GM08714 (cell line): Measurements from ENCODE around the gene SNX32.
"Not testable (repeated sequence)": the region's sequence is repeated elsewhere in the genome, so short reads cannot be mapped to it uniquely, and the experiment has no call there.

ENCODE experiments used
- H3K4me3 ChIP-seq: fragments of 200-500 bp; sonication (Bioruptor generic); 2 replicates; pipeline ENCODE4 v1.5.1; 2014; ENCODE audit warnings: mild to moderate bottlenecking, low read length, inconsistent platforms
- ZNF274 ChIP-seq: IDR thresholded peaks from 2 replicates; pipeline ENCODE4 v1.6.1; 2012; ENCODE audit warnings: mild to moderate bottlenecking, low read depth, low read length

SNX32 gene

GRCh38 chr11:65842144-65842543 is 8.4 kb downstream of the SNX32 start:
- no peak overlapping the region for H3K4me3 ChIP-seq
- TF ChIP-seq ZNF274 = no peak

- H3K4me3 ChIP-seq = no peak overlapping the region
- TF ChIP-seq ZNF274 = no peak
Measured at GRCh38 chr11:65843811-65844210, 10.0 kb downstream of the SNX32 start.

- no peak for TF ChIP-seq ZNF274
- no peak overlapping the region for H3K4me3 ChIP-seq
Measured at GRCh38 chr11:65844231-65844872, 10.6 kb downstream of the SNX32 start.

GRCh38 chr11:65847746-65848145 is 14.0 kb downstream of the SNX32 start:
- no peak for TF ChIP-seq ZNF274
- H3K4me3 ChIP-seq = no peak overlapping the region

- H3K4me3 ChIP-seq = not testable (repeated sequence)
Measured at GRCh38 chr11:65848693-65849092, 14.9 kb downstream of the SNX32 start.

DNA sequence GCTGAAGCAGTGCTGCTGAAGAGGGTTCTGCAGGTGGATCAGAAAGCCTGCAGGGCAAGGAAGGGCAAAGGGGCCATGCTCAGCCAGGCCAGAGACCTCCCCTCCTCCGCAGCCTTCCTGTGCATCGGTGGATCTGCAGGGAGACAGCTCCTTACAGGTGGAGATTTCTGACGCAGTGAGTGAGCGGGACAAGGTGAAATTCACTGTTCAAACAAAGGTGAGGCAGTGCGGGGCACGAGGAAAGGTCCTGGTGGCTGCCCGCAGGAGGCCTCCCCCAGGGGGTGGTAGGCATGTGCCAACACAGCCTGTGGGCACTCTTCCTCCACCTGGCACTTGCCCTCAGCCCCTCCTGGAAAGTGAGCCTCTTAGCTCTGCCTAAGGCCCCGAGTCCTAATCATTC is 15.6 kb downstream of the SNX32 start:
- TF ChIP-seq ZNF274 = no peak
- no peak overlapping the region for H3K4me3 ChIP-seq

DNA sequence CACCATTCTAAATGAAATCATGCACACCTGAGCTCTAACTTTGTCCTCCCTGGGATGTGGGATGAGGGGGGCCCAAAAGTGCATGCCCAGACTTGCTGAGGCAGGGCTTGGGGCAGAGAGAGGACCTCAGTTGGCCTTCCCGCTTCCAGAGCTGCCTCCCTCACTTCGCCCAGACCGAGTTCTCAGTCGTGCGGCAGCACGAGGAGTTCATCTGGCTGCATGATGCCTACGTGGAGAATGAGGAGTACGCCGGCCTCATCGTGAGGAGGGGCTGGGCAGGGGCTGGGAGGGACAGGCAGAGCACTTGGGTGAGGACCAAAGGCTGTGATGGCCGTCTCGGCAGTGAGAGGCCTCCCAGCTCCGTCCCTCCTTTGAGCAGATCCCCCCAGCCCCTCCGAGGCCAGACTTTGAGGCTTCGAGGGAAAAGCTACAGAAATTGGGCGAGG is 16.0 kb downstream of the SNX32 start:
- TF ChIP-seq ZNF274 = no peak
- no peak overlapping the region for H3K4me3 ChIP-seq

DNA sequence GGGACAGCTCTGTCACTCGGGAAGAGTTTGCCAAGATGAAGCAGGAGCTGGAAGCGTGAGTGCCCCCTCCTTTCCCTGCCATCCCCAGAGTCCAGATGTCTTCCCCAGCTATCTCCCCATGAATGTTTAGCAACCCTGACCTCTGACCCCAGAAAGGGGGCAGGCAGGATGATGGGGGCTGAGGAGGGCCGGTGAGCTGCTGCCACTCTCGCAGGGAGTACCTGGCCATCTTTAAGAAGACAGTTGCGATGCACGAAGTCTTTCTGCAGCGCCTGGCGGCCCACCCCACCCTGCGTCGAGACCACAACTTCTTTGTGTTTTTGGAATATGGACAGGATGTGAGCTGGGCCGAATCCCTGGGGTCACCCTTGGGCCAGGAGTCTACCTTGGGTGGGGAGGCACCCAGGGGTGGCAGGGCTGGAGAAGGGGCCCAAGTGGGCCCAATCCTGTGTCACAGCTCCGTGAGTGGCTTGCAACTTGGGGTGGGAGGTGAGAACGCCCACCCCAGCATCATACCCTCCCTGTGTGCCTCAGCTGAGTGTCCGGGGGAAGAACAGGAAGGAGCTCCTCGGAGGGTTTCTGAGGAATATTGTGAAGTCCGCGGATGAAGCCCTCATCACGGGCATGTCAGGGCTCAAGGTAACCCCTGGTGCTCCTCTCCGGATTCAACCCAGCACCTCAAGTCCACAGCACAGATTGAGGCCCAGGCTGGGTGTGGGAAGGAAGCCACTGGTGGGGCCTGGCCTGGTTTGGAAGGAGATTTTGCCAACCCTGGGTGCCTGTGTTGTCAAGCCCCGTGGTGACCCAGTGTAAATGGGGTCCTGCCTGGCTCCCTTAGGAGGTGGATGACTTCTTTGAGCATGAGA is 16.7 kb downstream of the SNX32 start:
- H3K4me3 ChIP-seq = no peak overlapping the region
- TF ChIP-seq ZNF274 = no peak

- H3K4me3 ChIP-seq = no peak overlapping the region
- no peak for TF ChIP-seq ZNF274
Measured at GRCh38 chr11:65851083-65851579, 17.4 kb downstream of the SNX32 start.

GRCh38 chr11:65851811-65852507 is 18.2 kb downstream of the SNX32 start:
- H3K4me3 ChIP-seq = no peak overlapping the region
- no peak for TF ChIP-seq ZNF274

DNA sequence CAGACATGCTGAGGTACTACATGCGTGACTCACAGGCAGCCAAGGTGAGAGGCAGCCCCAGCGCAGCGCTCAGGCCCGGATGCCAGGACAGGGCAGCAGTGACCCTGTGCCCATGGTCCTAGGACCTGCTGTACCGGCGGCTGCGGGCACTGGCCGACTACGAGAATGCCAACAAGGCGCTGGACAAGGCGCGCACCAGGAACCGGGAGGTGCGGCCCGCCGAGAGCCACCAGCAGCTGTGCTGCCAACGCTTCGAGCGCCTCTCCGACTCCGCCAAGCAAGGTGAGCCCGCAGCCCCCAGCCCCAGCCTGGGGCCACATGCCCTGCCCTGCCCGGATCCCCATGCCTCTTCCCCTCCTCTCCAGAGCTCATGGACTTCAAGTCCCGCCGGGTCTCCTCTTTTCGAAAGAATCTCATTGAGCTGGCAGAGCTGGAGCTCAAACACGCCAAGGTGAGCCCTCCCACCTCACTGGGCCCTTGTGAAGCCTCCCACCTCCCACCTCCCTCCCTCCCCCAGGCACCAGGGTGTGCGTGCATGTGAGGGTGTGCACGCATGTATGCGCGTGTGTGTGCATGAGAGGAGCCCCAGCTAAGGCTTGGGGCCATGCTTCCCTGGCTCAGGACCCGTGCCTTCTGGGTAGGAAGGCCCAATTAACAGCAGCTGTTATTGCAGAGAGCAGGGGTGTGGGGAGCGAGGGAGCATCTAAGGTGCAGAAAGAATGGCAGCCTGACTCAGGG is 18.9 kb downstream of the SNX32 start:
- no peak for TF ChIP-seq ZNF274
- no peak overlapping the region for H3K4me3 ChIP-seq

DNA sequence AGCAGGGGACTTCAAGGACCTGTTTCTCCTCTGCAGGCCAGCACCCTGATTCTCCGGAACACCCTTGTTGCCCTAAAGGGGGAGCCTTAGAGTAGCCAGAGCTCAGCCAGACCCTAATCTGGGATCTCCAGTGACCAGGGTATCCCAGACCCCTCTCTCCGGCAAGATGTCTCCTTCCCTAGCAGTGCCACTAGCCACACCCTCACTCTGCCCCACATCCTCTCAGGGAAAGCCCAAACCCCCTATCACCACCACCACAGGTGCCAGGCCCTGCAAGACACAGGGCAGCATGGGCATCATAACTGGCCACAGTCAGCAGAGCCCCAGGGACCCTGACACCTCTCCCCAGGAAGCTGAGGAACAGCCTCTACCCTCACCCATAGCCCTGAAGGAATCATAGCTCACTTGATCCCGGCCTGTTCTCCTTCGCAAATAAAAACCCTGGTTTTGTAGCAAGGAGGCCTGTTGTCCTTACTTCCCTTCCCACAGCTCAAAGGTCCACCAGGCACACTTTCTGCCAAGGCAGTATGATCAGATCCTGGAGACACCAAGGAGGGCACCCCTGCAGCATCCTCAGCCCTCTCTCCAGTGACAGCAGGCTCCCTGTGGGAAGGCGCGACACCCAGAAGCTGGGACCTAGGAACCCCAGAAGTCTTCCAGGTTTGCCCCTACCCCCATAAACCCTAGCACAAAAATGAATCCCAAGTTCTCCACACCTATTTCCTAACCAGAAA is 19.6 kb downstream of the SNX32 start:
- no peak overlapping the region for H3K4me3 ChIP-seq
- TF ChIP-seq ZNF274 = no peak

- TF ChIP-seq ZNF274 = no peak
- no peak overlapping the region for H3K4me3 ChIP-seq
Measured at GRCh38 chr11:65854161-65854592, 20.4 kb downstream of the SNX32 start.
